Memory B cell (primary cell): ENCODE data around the gene RAB3A.

Experiments
- ATAC-seq: fragments of 150-1000 bp; cut with Tn5 transposase; 2 replicates; pipeline ENCODE4 v1.10.0; 2021; ENCODE audit warnings: low read depth, mild to moderate bottlenecking, moderate library complexity
- DNase-seq, 2 donors: peaks; one replicate each; pipeline ENCODE4 v3.0.0; 2022; ENCODE audit warnings: low spot score in 2 of 2
- H3K27ac Mint-ChIP-seq: one replicate; pipeline ENCODE4 v1.8.0; 2022; ENCODE audit warnings: mild to moderate bottlenecking, moderate library complexity, mixed read lengths
- H3K27me3 Mint-ChIP-seq: one replicate; pipeline ENCODE4 v1.8.0; 2022; ENCODE audit warnings: mixed read lengths
- H3K36me3 Mint-ChIP-seq: one replicate; pipeline ENCODE4 v1.8.0; 2022; ENCODE audit warnings: mild to moderate bottlenecking, mixed read lengths
- H3K4me1 Mint-ChIP-seq: one replicate; pipeline ENCODE4 v1.8.0; 2022; ENCODE audit warnings: mixed read lengths
- H3K4me3 Mint-ChIP-seq: one replicate; pipeline ENCODE4 v1.8.0; 2022; ENCODE audit warnings: mild to moderate bottlenecking, moderate library complexity, mixed read lengths
- H3K9me3 Mint-ChIP-seq: one replicate; pipeline ENCODE4 v1.8.0; 2022; ENCODE audit warnings: mixed read lengths

The RAB3A gene

GRCh38 chr19:18149596-18149975 lies 54.3 kb downstream of the RAB3A start:
- Mint-ChIP-seq H3K27ac (no peak overlapping the region), H3K9me3 (no peaks in the 10 kb centered on the region), H3K4me3 (no peak overlapping the region), H3K27me3 (no peaks in the 10 kb centered on the region), H3K4me1 (peaks cover 14% of the 10 kb centered on the region), H3K36me3 (peaks cover 22% of the 10 kb centered on the region)
- DNase-seq: no peak
- ATAC-seq: no peak

DNA sequence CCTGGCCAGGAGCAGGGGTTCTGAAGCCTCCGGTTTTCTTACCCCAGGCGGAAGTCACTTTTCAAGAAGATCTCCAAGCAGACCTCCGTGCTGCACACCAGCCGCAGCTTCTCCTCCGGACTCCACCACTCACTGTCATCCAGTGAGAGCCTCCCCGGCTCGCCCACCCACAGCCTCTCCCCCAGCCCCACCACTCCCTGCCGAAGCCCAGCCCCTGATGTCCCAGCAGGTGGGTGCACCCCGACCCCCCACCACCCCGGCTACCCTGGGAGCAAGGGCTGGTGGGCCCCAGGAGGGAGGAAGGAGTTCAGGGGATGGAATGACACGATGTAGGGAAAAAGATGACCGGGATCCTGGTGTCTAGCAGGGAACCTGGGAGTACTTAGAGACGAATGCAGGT lies 56.4 kb downstream of the RAB3A start:
- Mint-ChIP-seq H3K27me3 (no peaks in the 10 kb centered on the region), H3K4me1 (peaks cover 6% of the 10 kb centered on the region), H3K27ac (no peak overlapping the region), H3K4me3 (no peak overlapping the region), H3K9me3 (no peaks in the 10 kb centered on the region), H3K36me3 (peaks cover 25% of the 10 kb centered on the region)
- ATAC-seq (no peak), DNase-seq (no peak)
